Hematopoietic multipotent progenitor cell treated with erythropoietin and hydrocortisone succinate and interleukin-3 and kit ligand, for 17 days (in vitro differentiated cells): ENCODE results near the gene SPAAR.

Source experiments
- DNase-seq: peaks from one replicate; pipeline ENCODE4 v3.0.0-alpha.2; 2015; ENCODE audit warnings: low spot score

SPAAR gene

GRCh38 chr9:35948901-35949318 is 39.6 kb downstream of the SPAAR start:
- no peak for DNase-seq

GRCh38 chr9:35951736-35952135 is 42.4 kb downstream of the SPAAR start:
- DNase-seq = no peak

- no peak for DNase-seq
Observed at GRCh38 chr9:35952526-35953191, 43.4 kb downstream of the SPAAR start.

GRCh38 chr9:35954942-35955546 is 45.8 kb downstream of the SPAAR start:
- peak; percentile 46 for DNase-seq

- DNase-seq = no peak
Observed at GRCh38 chr9:35956651-35957050, 47.4 kb downstream of the SPAAR start.

- DNase-seq = no peak
Observed at GRCh38 chr9:35958104-35958837, 49.0 kb downstream of the SPAAR start, which contains the start of gene OR2S2. OR2S2 (minus strand) TSS chr9:35958154; CDS start chr9:35958098, 56 bp downstream.

- DNase-seq = no peak
Observed at GRCh38 chr9:35960039-35960655, 50.9 kb downstream of the SPAAR start.
